ENCODE results near the gene AHRR.

AHRR gene

GRCh38 chr5:434443-435146 lies 113.1 kb downstream of the AHRR start:
- H3K27me3 Mint-ChIP-seq: peaks cover 24 to 76% of the 10 kb centered on the region in 2 donors
- H3K4me1 Mint-ChIP-seq (ENCODE audit: low read depth in 2 of 2): no peaks in the 10 kb centered on the region
- no peak for ATAC-seq (replicated peaks)
- H3K36me3 Mint-ChIP-seq (ENCODE audit: insufficient read depth): peaks cover 7% of the 10 kb centered on the region
- H3K27ac Mint-ChIP-seq: no peak overlapping the region
- H3K4me3 Mint-ChIP-seq: no peak overlapping the region
- DNase-seq: no peak
- H3K9me3 Mint-ChIP-seq: no peaks in the 10 kb centered on the region

GRCh38 chr5:435156-435790 lies 113.8 kb downstream of the AHRR start:
- no peak for DNase-seq
- ATAC-seq (replicated peaks): no peak
- Mint-ChIP-seq H3K9me3 (no peaks in the 10 kb centered on the region), H3K4me1 (ENCODE audit: low read depth in 2 of 2) (no peaks in the 10 kb centered on the region), H3K27me3 (peaks cover 24 to 69% of the 10 kb centered on the region in 2 donors), H3K4me3 (no peak overlapping the region), H3K36me3 (ENCODE audit: insufficient read depth) (peaks cover 7% of the 10 kb centered on the region), H3K27ac (no peak overlapping the region)

GRCh38 chr5:435961-436640 lies 114.6 kb downstream of the AHRR start:
- Mint-ChIP-seq H3K36me3 (ENCODE audit: insufficient read depth) (peaks cover 7% of the 10 kb centered on the region), H3K27me3 (peaks cover 24 to 65% of the 10 kb centered on the region in 2 donors), H3K27ac (no peak overlapping the region), H3K4me1 (ENCODE audit: low read depth in 2 of 2) (no peaks in the 10 kb centered on the region), H3K9me3 (no peaks in the 10 kb centered on the region), H3K4me3 (no peak overlapping the region)
- DNase-seq (no peak), ATAC-seq (replicated peaks) (no peak)

- Mint-ChIP-seq H3K27ac (no peak overlapping the region), H3K4me1 (ENCODE audit: low read depth in 2 of 2) (peaks cover 0 to 1% of the 10 kb centered on the region in 2 donors), H3K27me3 (peaks cover 21 to 60% of the 10 kb centered on the region in 2 donors), H3K9me3 (no peaks in the 10 kb centered on the region), H3K4me3 (no peak overlapping the region), H3K36me3 (ENCODE audit: insufficient read depth) (peaks cover 7% of the 10 kb centered on the region)
- DNase-seq (no peak), ATAC-seq (replicated peaks) (no peak)
Observed at GRCh38 chr5:436641-436975, 115.1 kb downstream of the AHRR start.

GRCh38 chr5:437281-437771 lies 115.8 kb downstream of the AHRR start:
- H3K9me3 Mint-ChIP-seq: no peaks in the 10 kb centered on the region
- DNase-seq (no peak), ATAC-seq (replicated peaks) (no peak)
- H3K4me1 Mint-ChIP-seq (ENCODE audit: low read depth in 2 of 2): peaks cover 1 to 5% of the 10 kb centered on the region in 2 donors
- H3K4me3 Mint-ChIP-seq: no peak overlapping the region
- H3K27ac Mint-ChIP-seq: no peak overlapping the region
- peaks cover 15 to 53% of the 10 kb centered on the region in 2 donors for H3K27me3 Mint-ChIP-seq
- peaks cover 9% of the 10 kb centered on the region for H3K36me3 Mint-ChIP-seq (ENCODE audit: insufficient read depth)

GRCh38 chr5:438481-438981 lies 117.0 kb downstream of the AHRR start:
- Mint-ChIP-seq H3K27me3 (peaks cover 8 to 41% of the 10 kb centered on the region in 2 donors), H3K9me3 (no peaks in the 10 kb centered on the region), H3K36me3 (ENCODE audit: insufficient read depth) (peaks cover 13% of the 10 kb centered on the region), H3K4me3 (no peak overlapping the region), H3K27ac (no peak overlapping the region), H3K4me1 (ENCODE audit: low read depth in 2 of 2) (peaks cover 7 to 11% of the 10 kb centered on the region in 2 donors)
- ATAC-seq (replicated peaks): no peak
- no peak for DNase-seq

GRCh38 chr5:439181-439580 lies 117.7 kb downstream of the AHRR start:
- ATAC-seq (replicated peaks) (no peak), DNase-seq (no peak)
- peaks cover 18% of the 10 kb centered on the region for H3K36me3 Mint-ChIP-seq (ENCODE audit: insufficient read depth)
- H3K27me3 Mint-ChIP-seq: peaks cover 6 to 34% of the 10 kb centered on the region in 2 donors
- no peaks in the 10 kb centered on the region for H3K9me3 Mint-ChIP-seq
- no peak overlapping the region for H3K27ac Mint-ChIP-seq
- H3K4me3 Mint-ChIP-seq: no peak overlapping the region
- H3K4me1 Mint-ChIP-seq (ENCODE audit: low read depth in 2 of 2): peaks cover 10 to 15% of the 10 kb centered on the region in 2 donors

- H3K4me1 Mint-ChIP-seq (ENCODE audit: low read depth in 2 of 2): peaks cover 15 to 20% of the 10 kb centered on the region in 2 donors
- H3K27me3 Mint-ChIP-seq: peaks cover 6 to 30% of the 10 kb centered on the region in 2 donors
- H3K27ac Mint-ChIP-seq: no peak overlapping the region
- H3K36me3 Mint-ChIP-seq (ENCODE audit: insufficient read depth): peaks cover 20% of the 10 kb centered on the region
- ATAC-seq (replicated peaks) (no peak), DNase-seq (no peak)
- H3K4me3 Mint-ChIP-seq: no peak overlapping the region
- H3K9me3 Mint-ChIP-seq: no peaks in the 10 kb centered on the region
Observed at GRCh38 chr5:439636-440035, 118.1 kb downstream of the AHRR start.

GRCh38 chr5:440401-441201 lies 119.1 kb downstream of the AHRR start:
- no peak overlapping the region for H3K27ac Mint-ChIP-seq
- DNase-seq (no peak), ATAC-seq (replicated peaks) (no peak)
- H3K4me3 Mint-ChIP-seq: no peak overlapping the region
- H3K9me3 Mint-ChIP-seq: no peaks in the 10 kb centered on the region
- peaks cover 6 to 20% of the 10 kb centered on the region in 2 donors for H3K27me3 Mint-ChIP-seq
- H3K36me3 Mint-ChIP-seq (ENCODE audit: insufficient read depth): peaks cover 24% of the 10 kb centered on the region
- H3K4me1 Mint-ChIP-seq (ENCODE audit: low read depth in 2 of 2): peaks cover 20 to 24% of the 10 kb centered on the region in 2 donors

GRCh38 chr5:441996-442334 lies 120.5 kb downstream of the AHRR start:
- Mint-ChIP-seq H3K9me3 (no peaks in the 10 kb centered on the region), H3K4me3 (peak overlapping the region; percentile 91 to 98), H3K27ac (peak overlapping the region in 1 of 2 donors; percentile 97), H3K36me3 (ENCODE audit: insufficient read depth) (peaks cover 31% of the 10 kb centered on the region), H3K27me3 (peaks cover 1 to 6% of the 10 kb centered on the region in 2 donors), H3K4me1 (ENCODE audit: low read depth in 2 of 2) (peaks cover 26 to 32% of the 10 kb centered on the region in 2 donors)
- DNase-seq: no peak
- ATAC-seq (replicated peaks): no peak

GRCh38 chr5:442335-443238 lies 121.1 kb downstream of the AHRR start, which contains the start of gene EXOC3:
Gene EXOC3, plus strand, starts transcription at chr5:443176. Its CDS starts 3,030 bp downstream, at chr5:446206.
- Mint-ChIP-seq H3K9me3 (no peaks in the 10 kb centered on the region), H3K27me3 (peaks cover 0 to under 1% of the 10 kb centered on the region in 2 donors), H3K4me1 (ENCODE audit: low read depth in 2 of 2) (peaks cover 26 to 35% of the 10 kb centered on the region in 2 donors), H3K36me3 (ENCODE audit: insufficient read depth) (peaks cover 36% of the 10 kb centered on the region), H3K4me3 (peak within 1 kb of the TSS; percentile 91 to 98), H3K27ac (peak within 1 kb of the TSS; percentile 91 to 97)
- peak; percentile 90 for ATAC-seq (replicated peaks)
- DNase-seq: peak; percentile 64 to 75 (median 67)
